ENCODE measurements around the gene WFIKKN2. TPM values are rescaled to one million over a fixed set of nuclear protein-coding genes. Genes with fewer than 3 reads are reported as not detected.

The WFIKKN2 gene
- total RNA-seq, 1 donor: under 0.01 TPM

GRCh38 chr17:50890675-50891516, 55.5 kb downstream of the WFIKKN2 start:
- no peak for DNase-seq (ENCODE audit: low read depth)
- no peak overlapping the region for H3K4me3 ChIP-seq (ENCODE audit: low read depth, low read length)
- no peak for TF ChIP-seq CTCF (IDR thresholded peaks at IDR 0.05; ENCODE audit: insufficient read depth, low read length)

- TF ChIP-seq CTCF (IDR thresholded peaks at IDR 0.05; ENCODE audit: insufficient read depth, low read length): no peak
- no peak for DNase-seq (ENCODE audit: low read depth)
- no peak overlapping the region for H3K4me3 ChIP-seq (ENCODE audit: low read depth, low read length)
Measured at GRCh38 chr17:50891577-50891989, 56.2 kb downstream of the WFIKKN2 start.

Small RNA genes lying within 50 kb of the gene (small RNA-seq; reads per million reads assigned to genes)
- not detected for gene AC005921.1

Other genes starting within 250 kb of the WFIKKN2 start
- gene ABCC3, start 200.7 kb upstream of the WFIKKN2 start, total RNA-seq (ENCODE audit: low replicate concordance): 1.4 and 12.5 TPM in 2 replicates
- gene ANKRD40, start 127.7 kb upstream of the WFIKKN2 start, total RNA-seq (ENCODE audit: low replicate concordance): 36.1 and 51.6 TPM in 2 replicates
- 30.2 and 125 TPM in 2 replicates for gene LUC7L3, start 116.0 kb upstream of the WFIKKN2 start, total RNA-seq (ENCODE audit: low replicate concordance)
- gene ANKRD40CL, start 68.1 kb upstream of the WFIKKN2 start, total RNA-seq (ENCODE audit: low replicate concordance): not detected in 2 replicates
- gene TOB1, start 30.8 kb downstream of the WFIKKN2 start, total RNA-seq (ENCODE audit: low replicate concordance): 12.0 and 21.1 TPM in 2 replicates

Measured in fibroblast of the aortic adventitia (primary cell).